CD4-positive, alpha-beta T cell treated with Interleukin-21 for 1 hour (primary cell): ENCODE measurements around the gene IRS4.

Experiments used
- DNase-seq: peaks from one replicate; pipeline ENCODE4 v3.0.0-alpha.2; 2020

IRS4 gene

GRCh38 chrX:108736509-108737479 lies at the start of gene IRS4:
Gene IRS4, minus strand, starts transcription at chrX:108736563.
- no peak for DNase-seq

- DNase-seq = no peak
These were observed 36.2 kb upstream of the IRS4 start for GRCh38 chrX:108772549-108772948.

GRCh38 chrX:108763559-108763958 lies 27.2 kb upstream of the IRS4 start:
- no peak for DNase-seq

- DNase-seq = no peak
These were observed 4.0 kb upstream of the IRS4 start for GRCh38 chrX:108740299-108740774.

GRCh38 chrX:108737754-108738153 lies 1.4 kb upstream of the IRS4 start:
- DNase-seq = no peak

- no peak for DNase-seq
These were observed 469 bp downstream of the IRS4 start for GRCh38 chrX:108735679-108736508.

- no peak for DNase-seq
These were observed 1.2 kb downstream of the IRS4 start for GRCh38 chrX:108735091-108735678.

GRCh38 chrX:108734426-108734825 lies 1.9 kb downstream of the IRS4 start:
- no peak for DNase-seq

GRCh38 chrX:108732630-108733321 lies 3.6 kb downstream of the IRS4 start:
- no peak for DNase-seq

- DNase-seq = no peak
These were observed 5.2 kb downstream of the IRS4 start for GRCh38 chrX:108731153-108731552.

- DNase-seq = no peak
These were observed 9.6 kb downstream of the IRS4 start for GRCh38 chrX:108726748-108727147.

GRCh38 chrX:108722561-108722960 lies 13.8 kb downstream of the IRS4 start:
- no peak for DNase-seq

GRCh38 chrX:108712886-108713285 lies 23.5 kb downstream of the IRS4 start:
- no peak for DNase-seq

- no peak for DNase-seq
These were observed 31.5 kb downstream of the IRS4 start for GRCh38 chrX:108704839-108705238.

GRCh38 chrX:108702530-108702929 lies 33.8 kb downstream of the IRS4 start:
- DNase-seq = no peak

- no peak for DNase-seq
These were observed 34.7 kb downstream of the IRS4 start for GRCh38 chrX:108701633-108702032.

- DNase-seq = no peak
These were observed 37.0 kb downstream of the IRS4 start for GRCh38 chrX:108699368-108699767.

- no peak for DNase-seq
These were observed 39.7 kb downstream of the IRS4 start for GRCh38 chrX:108696690-108697089.
